NOMO-1 (cell line): ENCODE results near the gene CCDC200.
"Not testable (repeated sequence)": the region's sequence is repeated elsewhere in the genome, so short reads cannot be mapped to it uniquely, and the experiment has no call there.

ENCODE experiments used
- DNase-seq, 2 experiments: peaks; one replicate each; lab custom pipeline; 2025; ENCODE audit not compliant: unreplicated experiment in 2 of 2; lab: John Stamatoyannopoulos, UW

Gene CCDC200

GRCh38 chr17:43228020-43228782 lies at the start of gene CCDC200:
Gene CCDC200 (minus strand): TSS chr17:43228623. CDS start chr17:43228554, 69 bp downstream.
- DNase-seq: not testable (repeated sequence)

GRCh38 chr17:43272914-43273313 lies 44.5 kb upstream of the CCDC200 start:
- DNase-seq: not testable (repeated sequence)

- not testable (repeated sequence) for DNase-seq
Measured at GRCh38 chr17:43272483-43272882, 44.1 kb upstream of the CCDC200 start.

- DNase-seq: not testable (repeated sequence)
Measured at GRCh38 chr17:43270552-43271504, 42.4 kb upstream of the CCDC200 start.

- not testable (repeated sequence) for DNase-seq
Measured at GRCh38 chr17:43246456-43246855, 18.0 kb upstream of the CCDC200 start.

GRCh38 chr17:43240596-43241352 lies 12.4 kb upstream of the CCDC200 start:
- DNase-seq: not testable (repeated sequence)

GRCh38 chr17:43239597-43239996 lies 11.2 kb upstream of the CCDC200 start:
- not testable (repeated sequence) for DNase-seq

GRCh38 chr17:43233877-43234276 lies 5.5 kb upstream of the CCDC200 start, which contains the start of gene RNU2-1:
Gene RNU2-1 (minus strand): TSS chr17:43233977.
- DNase-seq: not testable (repeated sequence)

GRCh38 chr17:43233263-43233662 lies 4.8 kb upstream of the CCDC200 start:
- DNase-seq: not testable (repeated sequence)

GRCh38 chr17:43232021-43232699 lies 3.7 kb upstream of the CCDC200 start:
- not testable (repeated sequence) for DNase-seq

GRCh38 chr17:43231205-43232020 lies 3.0 kb upstream of the CCDC200 start:
- DNase-seq: not testable (repeated sequence)

- DNase-seq: no peak
Measured at GRCh38 chr17:43226393-43226792, 2.0 kb downstream of the CCDC200 start.

GRCh38 chr17:43224146-43224705 lies 4.2 kb downstream of the CCDC200 start:
- no peak for DNase-seq

- DNase-seq: no peak
Measured at GRCh38 chr17:43220511-43221125, 7.8 kb downstream of the CCDC200 start.

GRCh38 chr17:43219746-43220380 lies 8.6 kb downstream of the CCDC200 start:
- no peak for DNase-seq

GRCh38 chr17:43219001-43219400 lies 9.4 kb downstream of the CCDC200 start:
- no peak for DNase-seq

GRCh38 chr17:43217614-43218087 lies 10.8 kb downstream of the CCDC200 start:
- DNase-seq: no peak
